ENCODE measurements around the gene PCDHAC2.
A peak's percentile ranks its signal among the peaks of the same experiment; 100 is the strongest.

PCDHAC2 gene

DNA sequence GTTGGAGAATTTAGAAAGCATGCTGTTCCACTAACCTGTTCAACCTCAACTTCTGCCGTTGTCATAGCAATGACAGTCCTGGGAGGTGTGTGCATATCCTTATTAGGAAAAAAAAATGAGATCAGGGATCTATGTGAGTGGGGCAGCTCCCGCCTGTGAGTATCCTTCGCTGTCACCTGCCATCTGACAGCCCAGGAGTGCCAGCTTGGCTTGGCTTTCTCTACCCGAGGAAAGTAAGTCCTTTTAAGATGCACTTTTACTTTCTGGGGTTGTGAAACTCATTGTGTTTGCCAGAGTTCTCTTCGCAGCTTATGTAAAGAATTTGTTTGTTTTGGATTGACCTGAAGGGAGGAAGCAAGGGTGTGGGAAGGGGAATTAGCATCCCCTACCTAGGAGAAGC lies 21.8 kb downstream of the PCDHAC2 start:
- Histone ChIP-seq H3K4ac (ENCODE audit: low read depth, low read length) (no peak overlapping the region), H2AK5ac (ENCODE audit: low read length) (no peak overlapping the region), H3K4me2 (ENCODE audit: low read length) (peak overlapping the region; percentile 74), H3K18ac (ENCODE audit: low read length) (no peak overlapping the region), H4K91ac (ENCODE audit: low read depth, low read length) (no peak overlapping the region), H3K27ac (ENCODE audit: low read depth, low read length) (peak overlapping the region; percentile 79), H3K27me3 (ENCODE audit: insufficient read depth, low read length) (no peaks in the 10 kb centered on the region), H3K79me2 (ENCODE audit: control insufficient read depth, insufficient read depth, low read length, poor library complexity) (no peaks in the 10 kb centered on the region), H3K9me3 (ENCODE audit: insufficient read depth, low read depth, low read length) (no peaks in the 10 kb centered on the region), H2BK5ac (ENCODE audit: low read depth, low read length, poor library complexity) (peak overlapping the region; percentile 22), H3K79me1 (ENCODE audit: low read length) (peaks cover 20% of the 10 kb centered on the region), H3K36me3 (ENCODE audit: control insufficient read depth in 1 of 2, insufficient read depth in 2 of 2, low read length in 2 of 2) (no peaks in the 10 kb centered on the region), H3K9ac (ENCODE audit: low read length) (peak overlapping the region; percentile 13), H3K14ac (ENCODE audit: low read length) (no peak overlapping the region), H3K23ac (ENCODE audit: low read length) (no peak overlapping the region), H2BK120ac (ENCODE audit: insufficient read depth, low read length, poor library complexity) (peak overlapping the region; percentile 38), H3K4me1 (ENCODE audit: control insufficient read depth in 1 of 2, insufficient read depth in 2 of 2, low read length in 2 of 2) (peaks cover 9 to 34% of the 10 kb centered on the region in 2 experiments), H2AFZ (ENCODE audit: insufficient read depth, low read length, poor library complexity) (no peak overlapping the region), H4K8ac (ENCODE audit: low read depth, low read length) (no peak overlapping the region), H2BK12ac (ENCODE audit: low read length) (no peak overlapping the region), H4K12ac (ENCODE audit: low read depth, low read length) (no peak overlapping the region), H3K4me3 (ENCODE audit: low read depth, low read length) (no peak overlapping the region)
- DNase-seq, result no peak
- no CpG with 5 or more reads among the region's 5 CpGs for WGBS (ENCODE audit: extremely low coverage, insufficient coverage, insufficient read length)

- Histone ChIP-seq H3K79me1 (ENCODE audit: low read length) (peaks cover 20% of the 10 kb centered on the region), H2BK120ac (ENCODE audit: insufficient read depth, low read length, poor library complexity) (no peak overlapping the region), H3K9ac (ENCODE audit: low read length) (no peak overlapping the region), H3K23ac (ENCODE audit: low read length) (no peak overlapping the region), H3K4me1 (ENCODE audit: control insufficient read depth in 1 of 2, insufficient read depth in 2 of 2, low read length in 2 of 2) (peaks cover 9 to 34% of the 10 kb centered on the region in 2 experiments), H3K4me2 (ENCODE audit: low read length) (peak overlapping the region; percentile 10), H2BK12ac (ENCODE audit: low read length) (peak overlapping the region; percentile 90), H2BK5ac (ENCODE audit: low read depth, low read length, poor library complexity) (no peak overlapping the region), H3K79me2 (ENCODE audit: control insufficient read depth, insufficient read depth, low read length, poor library complexity) (no peaks in the 10 kb centered on the region), H3K14ac (ENCODE audit: low read length) (peak overlapping the region; percentile 48), H4K12ac (ENCODE audit: low read depth, low read length) (no peak overlapping the region), H3K4me3 (ENCODE audit: low read depth, low read length) (no peak overlapping the region), H3K9me3 (ENCODE audit: insufficient read depth, low read depth, low read length) (no peaks in the 10 kb centered on the region), H2AFZ (ENCODE audit: insufficient read depth, low read length, poor library complexity) (no peak overlapping the region), H3K4ac (ENCODE audit: low read depth, low read length) (peak overlapping the region; percentile 30), H3K27me3 (ENCODE audit: insufficient read depth, low read length) (no peaks in the 10 kb centered on the region), H2AK5ac (ENCODE audit: low read length) (no peak overlapping the region), H3K27ac (ENCODE audit: low read depth, low read length) (peak overlapping the region; percentile 27), H4K91ac (ENCODE audit: low read depth, low read length) (no peak overlapping the region), H3K36me3 (ENCODE audit: control insufficient read depth in 1 of 2, insufficient read depth in 2 of 2, low read length in 2 of 2) (no peaks in the 10 kb centered on the region), H4K8ac (ENCODE audit: low read depth, low read length) (no peak overlapping the region), H3K18ac (ENCODE audit: low read length) (no peak overlapping the region)
- no peak for DNase-seq
- WGBS (ENCODE audit: extremely low coverage, insufficient coverage, insufficient read length), result no CpG with 5 or more reads among the region's 5 CpGs
Observed at GRCh38 chr5:140988608-140989007, 22.3 kb downstream of the PCDHAC2 start.

DNA sequence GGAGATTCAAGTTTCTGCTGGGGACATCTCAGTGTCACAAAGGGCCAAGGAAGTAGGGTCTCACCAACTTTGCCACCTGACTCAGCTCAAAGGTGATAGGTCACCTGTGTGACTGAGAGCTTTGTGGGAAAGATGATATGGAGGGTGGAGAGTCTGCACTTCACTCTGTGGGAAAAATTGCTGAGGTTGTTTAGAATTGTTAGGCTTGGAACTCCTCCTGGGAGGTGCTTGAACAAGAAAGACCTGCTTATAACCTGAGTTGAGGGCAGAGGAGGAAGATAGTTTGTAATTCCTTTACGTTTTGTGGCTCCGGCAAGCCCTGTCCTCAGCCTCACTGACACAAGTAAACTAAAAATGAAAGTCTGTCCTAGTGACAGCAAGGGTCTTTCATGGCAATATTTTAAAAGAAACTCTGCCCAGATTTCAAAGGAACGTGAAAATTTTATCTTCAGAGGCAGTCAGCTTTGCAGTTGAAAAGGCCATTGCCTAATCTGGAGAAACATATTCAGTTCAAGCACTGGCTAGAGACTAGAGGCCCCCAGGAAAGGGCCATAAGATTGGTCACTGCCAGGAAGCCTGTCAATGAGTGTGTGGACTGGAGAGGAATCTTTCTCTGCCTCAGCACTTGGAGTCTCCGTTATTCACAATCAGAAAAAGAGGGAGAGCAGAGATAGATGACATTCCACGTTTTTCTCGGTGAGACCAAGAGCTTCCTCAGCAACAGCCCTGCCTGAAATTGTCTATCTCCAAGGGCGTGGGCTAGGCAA lies 23.2 kb downstream of the PCDHAC2 start:
- H3K4me2 ChIP-seq (ENCODE audit: low read length), result peak overlapping the region; percentile 62
- no peak overlapping the region for H3K14ac ChIP-seq (ENCODE audit: low read length)
- H2BK120ac ChIP-seq (ENCODE audit: insufficient read depth, low read length, poor library complexity), result peak overlapping the region; percentile 41
- no peak overlapping the region for H2AFZ ChIP-seq (ENCODE audit: insufficient read depth, low read length, poor library complexity)
- no peak overlapping the region for H4K91ac ChIP-seq (ENCODE audit: low read depth, low read length)
- no peaks in the 10 kb centered on the region for H3K27me3 ChIP-seq (ENCODE audit: insufficient read depth, low read length)
- no peak overlapping the region for H4K12ac ChIP-seq (ENCODE audit: low read depth, low read length)
- peak overlapping the region; percentile 66 for H3K27ac ChIP-seq (ENCODE audit: low read depth, low read length)
- H3K23ac ChIP-seq (ENCODE audit: low read length), result no peak overlapping the region
- H3K9me3 ChIP-seq (ENCODE audit: insufficient read depth, low read depth, low read length), result no peaks in the 10 kb centered on the region
- H4K8ac ChIP-seq (ENCODE audit: low read depth, low read length), result peak overlapping the region; percentile 12
- H2AK5ac ChIP-seq (ENCODE audit: low read length), result no peak overlapping the region
- H3K79me1 ChIP-seq (ENCODE audit: low read length), result peaks cover 20% of the 10 kb centered on the region
- H3K4me3 ChIP-seq (ENCODE audit: low read depth, low read length), result no peak overlapping the region
- no peaks in the 10 kb centered on the region for H3K36me3 ChIP-seq (ENCODE audit: control insufficient read depth in 1 of 2, insufficient read depth in 2 of 2, low read length in 2 of 2)
- H3K4me1 ChIP-seq (ENCODE audit: control insufficient read depth in 1 of 2, insufficient read depth in 2 of 2, low read length in 2 of 2), result peaks cover 9 to 32% of the 10 kb centered on the region in 2 experiments
- H2BK5ac ChIP-seq (ENCODE audit: low read depth, low read length, poor library complexity), result no peak overlapping the region
- peak overlapping the region; percentile 69 for H3K9ac ChIP-seq (ENCODE audit: low read length)
- H3K79me2 ChIP-seq (ENCODE audit: control insufficient read depth, insufficient read depth, low read length, poor library complexity), result no peaks in the 10 kb centered on the region
- no peak overlapping the region for H3K4ac ChIP-seq (ENCODE audit: low read depth, low read length)
- H2BK12ac ChIP-seq (ENCODE audit: low read length), result peak overlapping the region; percentile 61
- H3K18ac ChIP-seq (ENCODE audit: low read length), result no peak overlapping the region
- no CpG with 5 or more reads among the region's 7 CpGs for WGBS (ENCODE audit: extremely low coverage, insufficient coverage, insufficient read length)
- no peak for DNase-seq

DNA sequence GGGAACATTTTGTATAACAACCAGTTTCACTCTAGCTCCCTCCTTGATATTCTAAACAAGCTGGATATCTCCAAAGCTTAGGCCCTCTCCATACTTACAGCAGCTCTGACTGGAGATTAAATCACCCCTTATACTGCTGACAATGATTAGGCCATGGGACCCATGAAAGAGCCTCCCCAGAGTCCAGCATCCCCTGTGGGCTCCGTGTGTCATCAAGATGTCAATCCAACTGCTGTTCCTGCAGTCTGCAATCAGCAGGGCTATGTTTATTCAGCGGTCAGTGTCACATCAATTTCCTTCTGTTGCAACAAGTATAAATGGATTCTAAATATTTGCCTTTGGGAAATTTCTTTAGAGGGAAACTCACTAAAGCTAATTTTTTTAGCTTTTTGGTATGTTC lies 26.6 kb downstream of the PCDHAC2 start:
- no peaks in the 10 kb centered on the region for H3K79me2 ChIP-seq (ENCODE audit: control insufficient read depth, insufficient read depth, low read length, poor library complexity)
- no peak overlapping the region for H2BK5ac ChIP-seq (ENCODE audit: low read depth, low read length, poor library complexity)
- H3K79me1 ChIP-seq (ENCODE audit: low read length), result peaks cover 8% of the 10 kb centered on the region
- no peak overlapping the region for H4K91ac ChIP-seq (ENCODE audit: low read depth, low read length)
- no peak overlapping the region for H2AK5ac ChIP-seq (ENCODE audit: low read length)
- no peak overlapping the region for H4K8ac ChIP-seq (ENCODE audit: low read depth, low read length)
- H3K9ac ChIP-seq (ENCODE audit: low read length), result no peak overlapping the region
- H3K23ac ChIP-seq (ENCODE audit: low read length), result no peak overlapping the region
- no peak for DNase-seq
- WGBS (ENCODE audit: extremely low coverage, insufficient coverage, insufficient read length), result no CpG with 5 or more reads among the region's 2 CpGs
- peaks cover 5 to 18% of the 10 kb centered on the region in 2 experiments for H3K4me1 ChIP-seq (ENCODE audit: control insufficient read depth in 1 of 2, insufficient read depth in 2 of 2, low read length in 2 of 2)
- H3K4me3 ChIP-seq (ENCODE audit: low read depth, low read length), result no peak overlapping the region
- H3K4ac ChIP-seq (ENCODE audit: low read depth, low read length), result no peak overlapping the region
- H3K36me3 ChIP-seq (ENCODE audit: control insufficient read depth in 1 of 2, insufficient read depth in 2 of 2, low read length in 2 of 2), result no peaks in the 10 kb centered on the region
- H3K4me2 ChIP-seq (ENCODE audit: low read length), result no peak overlapping the region
- H3K9me3 ChIP-seq (ENCODE audit: insufficient read depth, low read depth, low read length), result no peaks in the 10 kb centered on the region
- H3K27ac ChIP-seq (ENCODE audit: low read depth, low read length), result no peak overlapping the region
- H2BK120ac ChIP-seq (ENCODE audit: insufficient read depth, low read length, poor library complexity), result no peak overlapping the region
- H3K14ac ChIP-seq (ENCODE audit: low read length), result no peak overlapping the region
- no peak overlapping the region for H4K12ac ChIP-seq (ENCODE audit: low read depth, low read length)
- H2AFZ ChIP-seq (ENCODE audit: insufficient read depth, low read length, poor library complexity), result no peak overlapping the region
- no peak overlapping the region for H2BK12ac ChIP-seq (ENCODE audit: low read length)
- no peaks in the 10 kb centered on the region for H3K27me3 ChIP-seq (ENCODE audit: insufficient read depth, low read length)
- H3K18ac ChIP-seq (ENCODE audit: low read length), result no peak overlapping the region

All from trophoblast cell (in vitro differentiated cells and primary cell).